GM18519 (cell line): ENCODE results near the gene RPA1.
"Not testable (repeated sequence)": the region's sequence is repeated elsewhere in the genome, so short reads cannot be mapped to it uniquely, and the experiment has no call there.

Experiments
- ATAC-seq: cut with Tn5 transposase; IDR thresholded peaks from one replicate; pipeline ENCODE4 v1.9.1; 2021; ENCODE audit warnings: mild to moderate bottlenecking, moderate library complexity; ENCODE audit not compliant: unreplicated experiment, low FRiP score

Gene RPA1

GRCh38 chr17:1810450-1811103, 19.2 kb upstream of the RPA1 start:
- no peak for ATAC-seq

- no peak for ATAC-seq
Measured at GRCh38 chr17:1813088-1813487, 16.7 kb upstream of the RPA1 start.

- no peak for ATAC-seq
Measured at GRCh38 chr17:1820528-1821252, 9.1 kb upstream of the RPA1 start.

- ATAC-seq: no peak
Measured at GRCh38 chr17:1829216-1829591, 601 bp upstream of the RPA1 start.

GRCh38 chr17:1830288-1830687, 483 bp downstream of the RPA1 start:
- no peak for ATAC-seq

- ATAC-seq: peak; percentile 48
Measured at GRCh38 chr17:1834380-1835149, 4.8 kb downstream of the RPA1 start.

GRCh38 chr17:1839516-1839915, 9.7 kb downstream of the RPA1 start:
- no peak for ATAC-seq

- no peak for ATAC-seq
Measured at GRCh38 chr17:1843947-1844346, 14.1 kb downstream of the RPA1 start.

GRCh38 chr17:1847191-1847590, 17.4 kb downstream of the RPA1 start:
- no peak for ATAC-seq

- no peak for ATAC-seq
Measured at GRCh38 chr17:1852327-1852726, 22.5 kb downstream of the RPA1 start.

- no peak for ATAC-seq
Measured at GRCh38 chr17:1853698-1854097, 23.9 kb downstream of the RPA1 start.

GRCh38 chr17:1856462-1856861, 26.7 kb downstream of the RPA1 start:
- not testable (repeated sequence) for ATAC-seq

GRCh38 chr17:1860978-1861377, 31.2 kb downstream of the RPA1 start:
- ATAC-seq: no peak

GRCh38 chr17:1861391-1862010, 31.7 kb downstream of the RPA1 start:
- no peak for ATAC-seq

GRCh38 chr17:1865252-1866037, 35.6 kb downstream of the RPA1 start:
- no peak for ATAC-seq

GRCh38 chr17:1867307-1867706, 37.5 kb downstream of the RPA1 start:
- no peak for ATAC-seq

- no peak for ATAC-seq
Measured at GRCh38 chr17:1868090-1868489, 38.3 kb downstream of the RPA1 start.

GRCh38 chr17:1870592-1870991, 40.8 kb downstream of the RPA1 start:
- no peak for ATAC-seq

GRCh38 chr17:1871756-1872155, 42.0 kb downstream of the RPA1 start:
- ATAC-seq: no peak

GRCh38 chr17:1872254-1872653, 42.4 kb downstream of the RPA1 start:
- ATAC-seq: no peak
